Neural cell (in vitro differentiated cells): Measurements from ENCODE around the gene PRSS2. TPM values are rescaled to one million over a fixed set of nuclear protein-coding genes. Genes with fewer than 3 reads are reported as not detected.
A peak's percentile ranks its signal among the peaks of the same experiment; 100 is the strongest.

ENCODE experiments used
- H2AFZ ChIP-seq: fragments of 200-600, 300-800 bp; sonication (generic), shearing (Covaris generic); 2 replicates; pipeline ENCODE4 v1.6.0; 2014; ENCODE audit warnings: low read depth, mild to moderate bottlenecking, antibody characterized with exemption, low read length, moderate library complexity
- H3F3A ChIP-seq: fragments of 200-600 bp; shearing (Covaris generic); 2 replicates; pipeline ENCODE4 v1.6.1; 2016; ENCODE audit warnings: mild to moderate bottlenecking, moderate library complexity, mixed read lengths, antibody characterized with exemption, low read length; ENCODE audit not compliant: insufficient read depth, poor library complexity, severe bottlenecking
- H3K27ac ChIP-seq: fragments of 200-600, 300-800 bp; sonication (generic), shearing (Covaris generic); 2 replicates; pipeline ENCODE4 v1.5.1; 2014; ENCODE audit warnings: mild to moderate bottlenecking, low read length, moderate library complexity
- H3K27me3 ChIP-seq: fragments of 300-800, 200-600 bp; sonication (generic), shearing (Covaris generic); 2 replicates; pipeline ENCODE4 v1.6.0; 2014; ENCODE audit warnings: mild to moderate bottlenecking, low read depth, low read length, moderate library complexity; ENCODE audit not compliant: insufficient read depth
- H3K36me3 ChIP-seq: fragments of 300-800, 200-600 bp; sonication (generic), shearing (Covaris generic); 2 replicates; pipeline ENCODE4 v1.5.1; 2014; ENCODE audit warnings: mild to moderate bottlenecking, antibody characterized with exemption, low read length, moderate library complexity; ENCODE audit not compliant: insufficient read depth
- H3K4me2 ChIP-seq: fragments of 300-800, 200-600 bp; sonication (generic), shearing (Covaris generic); 2 replicates; pipeline ENCODE4 v1.6.0; 2014; ENCODE audit warnings: mild to moderate bottlenecking, low read length
- H3K4me3 ChIP-seq: fragments of 300-800, 200-600 bp; sonication (generic), shearing (Covaris generic); 2 replicates; pipeline ENCODE4 v1.5.1; 2014; ENCODE audit warnings: mild to moderate bottlenecking, low read length, moderate library complexity
- H3K79me2 ChIP-seq: fragments of 200-600 bp; shearing (Covaris generic); replicated peaks from 2 replicates; pipeline ENCODE4 v1.6.0; 2014; ENCODE audit warnings: mild to moderate bottlenecking, low read length, moderate library complexity; ENCODE audit not compliant: insufficient read depth
- H3K9ac ChIP-seq: fragments of 300-800, 200-600 bp; sonication (generic), shearing (Covaris generic); 2 replicates; pipeline ENCODE4 v1.6.1; 2016; ENCODE audit warnings: mild to moderate bottlenecking, low read length, mixed read lengths
- H3K9me2 ChIP-seq: fragments of 200-600 bp; shearing (Covaris generic); 2 replicates; pipeline ENCODE4 v1.6.1; 2016; ENCODE audit warnings: mild to moderate bottlenecking, low read length, mixed read lengths; ENCODE audit not compliant: insufficient read depth
- H3K9me3 ChIP-seq: fragments of 200-600, 300-800 bp; sonication (generic), shearing (Covaris generic); 2 replicates; pipeline ENCODE4 v1.6.1; 2016; ENCODE audit warnings: mild to moderate bottlenecking, mixed run types, low read length, moderate library complexity, mixed read lengths
- H4K20me1 ChIP-seq: fragments of 200-600 bp; shearing (Covaris generic); 2 replicates; pipeline ENCODE4 v1.6.1; 2016; ENCODE audit warnings: mild to moderate bottlenecking, mixed run types; ENCODE audit not compliant: insufficient read depth
- EP300 ChIP-seq: fragments of 450-650 bp; conservative IDR thresholded peaks from 2 replicates; pipeline ENCODE4 v1.6.1; 2014; ENCODE audit warnings: antibody characterized with exemption, mild to moderate bottlenecking, moderate library complexity; ENCODE audit not compliant: poor library complexity, severe bottlenecking
- EZH2 ChIP-seq: fragments of 200-600, 300-800 bp; shearing (Covaris generic), sonication (generic); IDR thresholded peaks from 2 replicates; pipeline ENCODE4 v1.6.1; 2014; ENCODE audit warnings: antibody characterized with exemption, low read length, borderline replicate concordance, mild to moderate bottlenecking; ENCODE audit not compliant: insufficient read depth, poor library complexity, severe bottlenecking
- MXI1 ChIP-seq: fragments of 450-650 bp; conservative IDR thresholded peaks from 2 replicates; pipeline ENCODE4 v1.6.1; 2014; ENCODE audit warnings: antibody characterized with exemption, mild to moderate bottlenecking; ENCODE audit not compliant: poor library complexity, severe bottlenecking
- POLR2AphosphoS5 ChIP-seq: IDR thresholded peaks from 2 replicates; pipeline ENCODE4 v1.6.1; 2012
- RAD21 ChIP-seq: fragments of 450-650 bp; conservative IDR thresholded peaks from 2 replicates; pipeline ENCODE4 v1.6.1; 2014; ENCODE audit warnings: antibody characterized with exemption, mild to moderate bottlenecking, moderate library complexity
- SMC3 ChIP-seq: fragments of 450-650 bp; conservative IDR thresholded peaks from 2 replicates; pipeline ENCODE4 v1.6.1; 2014; ENCODE audit warnings: antibody characterized with exemption, mild to moderate bottlenecking, moderate library complexity; ENCODE audit not compliant: poor library complexity
- TAF1 ChIP-seq: IDR thresholded peaks from 2 replicates; pipeline ENCODE4 v1.6.1; 2012; ENCODE audit warnings: low read depth
- polyA plus RNA-seq: library from polyadenylated mRNA; depleted of rRNA; stranded (reverse); fragments of >200 nt; gene quantifications from 2 replicates; pipeline ENCODE4 v1.2.3, GENCODE V29; 2014
- TF ChIP-seq, protein P1 (sequence below): IDR thresholded peaks from 2 replicates; pipeline ENCODE4 v1.6.1; 2012; ENCODE audit warnings: borderline replicate concordance
- TF ChIP-seq, protein P2 (sequence below): fragments of 450-650 bp; IDR thresholded peaks from 2 replicates; pipeline ENCODE4 v1.5.1; 2014; ENCODE audit warnings: antibody characterized with exemption, mild to moderate bottlenecking, moderate library complexity; ENCODE audit not compliant: poor library complexity, severe bottlenecking

The PRSS2 gene
- polyA plus RNA-seq, 1 donor from 2014 or later: not detected

DNA sequence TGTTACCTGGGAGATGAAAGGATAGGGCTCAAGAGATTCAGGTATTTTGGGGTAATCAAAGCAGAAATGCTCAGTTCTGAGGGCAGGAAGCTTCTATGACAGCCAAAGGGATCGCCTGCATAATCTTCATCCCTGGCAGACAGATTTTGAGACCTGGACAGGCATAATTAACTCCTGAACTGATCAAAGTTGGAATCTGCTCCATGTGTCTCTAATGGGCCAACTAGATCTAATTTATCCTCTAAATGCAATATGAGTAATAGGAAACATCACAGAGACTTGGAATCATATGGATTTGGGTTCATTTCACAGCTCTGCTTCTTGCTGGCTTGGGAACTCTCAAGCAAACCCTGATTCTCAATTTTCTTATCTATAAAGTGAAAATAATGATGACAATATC, 42.9 kb downstream of the PRSS2 start:
- TF ChIP-seq SMC3 (no peak), RAD21 (no peak), MXI1 (no peak), EZH2 (no peak), POLR2AphosphoS5 (no peak), EP300 (no peak), TAF1 (no peak)
- TF ChIP-seq, protein P1, sequence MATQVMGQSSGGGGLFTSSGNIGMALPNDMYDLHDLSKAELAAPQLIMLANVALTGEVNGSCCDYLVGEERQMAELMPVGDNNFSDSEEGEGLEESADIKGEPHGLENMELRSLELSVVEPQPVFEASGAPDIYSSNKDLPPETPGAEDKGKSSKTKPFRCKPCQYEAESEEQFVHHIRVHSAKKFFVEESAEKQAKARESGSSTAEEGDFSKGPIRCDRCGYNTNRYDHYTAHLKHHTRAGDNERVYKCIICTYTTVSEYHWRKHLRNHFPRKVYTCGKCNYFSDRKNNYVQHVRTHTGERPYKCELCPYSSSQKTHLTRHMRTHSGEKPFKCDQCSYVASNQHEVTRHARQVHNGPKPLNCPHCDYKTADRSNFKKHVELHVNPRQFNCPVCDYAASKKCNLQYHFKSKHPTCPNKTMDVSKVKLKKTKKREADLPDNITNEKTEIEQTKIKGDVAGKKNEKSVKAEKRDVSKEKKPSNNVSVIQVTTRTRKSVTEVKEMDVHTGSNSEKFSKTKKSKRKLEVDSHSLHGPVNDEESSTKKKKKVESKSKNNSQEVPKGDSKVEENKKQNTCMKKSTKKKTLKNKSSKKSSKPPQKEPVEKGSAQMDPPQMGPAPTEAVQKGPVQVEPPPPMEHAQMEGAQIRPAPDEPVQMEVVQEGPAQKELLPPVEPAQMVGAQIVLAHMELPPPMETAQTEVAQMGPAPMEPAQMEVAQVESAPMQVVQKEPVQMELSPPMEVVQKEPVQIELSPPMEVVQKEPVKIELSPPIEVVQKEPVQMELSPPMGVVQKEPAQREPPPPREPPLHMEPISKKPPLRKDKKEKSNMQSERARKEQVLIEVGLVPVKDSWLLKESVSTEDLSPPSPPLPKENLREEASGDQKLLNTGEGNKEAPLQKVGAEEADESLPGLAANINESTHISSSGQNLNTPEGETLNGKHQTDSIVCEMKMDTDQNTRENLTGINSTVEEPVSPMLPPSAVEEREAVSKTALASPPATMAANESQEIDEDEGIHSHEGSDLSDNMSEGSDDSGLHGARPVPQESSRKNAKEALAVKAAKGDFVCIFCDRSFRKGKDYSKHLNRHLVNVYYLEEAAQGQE: no peak
- TF ChIP-seq, protein P2, sequence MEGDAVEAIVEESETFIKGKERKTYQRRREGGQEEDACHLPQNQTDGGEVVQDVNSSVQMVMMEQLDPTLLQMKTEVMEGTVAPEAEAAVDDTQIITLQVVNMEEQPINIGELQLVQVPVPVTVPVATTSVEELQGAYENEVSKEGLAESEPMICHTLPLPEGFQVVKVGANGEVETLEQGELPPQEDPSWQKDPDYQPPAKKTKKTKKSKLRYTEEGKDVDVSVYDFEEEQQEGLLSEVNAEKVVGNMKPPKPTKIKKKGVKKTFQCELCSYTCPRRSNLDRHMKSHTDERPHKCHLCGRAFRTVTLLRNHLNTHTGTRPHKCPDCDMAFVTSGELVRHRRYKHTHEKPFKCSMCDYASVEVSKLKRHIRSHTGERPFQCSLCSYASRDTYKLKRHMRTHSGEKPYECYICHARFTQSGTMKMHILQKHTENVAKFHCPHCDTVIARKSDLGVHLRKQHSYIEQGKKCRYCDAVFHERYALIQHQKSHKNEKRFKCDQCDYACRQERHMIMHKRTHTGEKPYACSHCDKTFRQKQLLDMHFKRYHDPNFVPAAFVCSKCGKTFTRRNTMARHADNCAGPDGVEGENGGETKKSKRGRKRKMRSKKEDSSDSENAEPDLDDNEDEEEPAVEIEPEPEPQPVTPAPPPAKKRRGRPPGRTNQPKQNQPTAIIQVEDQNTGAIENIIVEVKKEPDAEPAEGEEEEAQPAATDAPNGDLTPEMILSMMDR: no peak
- no peak overlapping the region for H3K27ac ChIP-seq

GRCh38 chr7:142814451-142814850, 43.7 kb downstream of the PRSS2 start:
- Histone ChIP-seq H4K20me1 (no peaks in the 10 kb centered on the region), H3K79me2 (no peaks in the 10 kb centered on the region), H3K9ac (no peak overlapping the region), H3K27ac (peak overlapping the region; percentile 56), H3F3A (no peaks in the 10 kb centered on the region), H3K4me3 (no peak overlapping the region), H3K9me3 (no peaks in the 10 kb centered on the region), H3K36me3 (no peaks in the 10 kb centered on the region), H3K27me3 (no peaks in the 10 kb centered on the region), H3K4me2 (no peak overlapping the region), H2AFZ (no peak overlapping the region), H3K9me2 (no peaks in the 10 kb centered on the region)
- TF ChIP-seq POLR2AphosphoS5 (no peak), EP300 (no peak), EZH2 (no peak), RAD21 (no peak), TAF1 (no peak), SMC3 (no peak), MXI1 (no peak)
- TF ChIP-seq, protein P1: no peak
- TF ChIP-seq, protein P2: no peak

More for the DNA sequence above, 42.9 kb downstream of the PRSS2 start:
- Histone ChIP-seq H2AFZ (no peak overlapping the region), H3K27me3 (no peaks in the 10 kb centered on the region), H3K79me2 (no peaks in the 10 kb centered on the region), H3K4me3 (no peak overlapping the region), H3K36me3 (no peaks in the 10 kb centered on the region), H3K9me3 (no peaks in the 10 kb centered on the region), H3K9ac (no peak overlapping the region), H3K4me2 (no peak overlapping the region), H3F3A (no peaks in the 10 kb centered on the region), H3K9me2 (no peaks in the 10 kb centered on the region), H4K20me1 (no peaks in the 10 kb centered on the region)
